HG02973 (cell line): Measurements from ENCODE around the gene TYW3.
A peak's percentile ranks its signal among the peaks of the same experiment; 100 is the strongest.

ENCODE experiments used
- ATAC-seq: cut with Tn5 transposase; IDR thresholded peaks from one replicate; pipeline ENCODE4 v1.9.1; 2021; ENCODE audit warnings: moderate library complexity; ENCODE audit not compliant: unreplicated experiment

TYW3 gene

DNA sequence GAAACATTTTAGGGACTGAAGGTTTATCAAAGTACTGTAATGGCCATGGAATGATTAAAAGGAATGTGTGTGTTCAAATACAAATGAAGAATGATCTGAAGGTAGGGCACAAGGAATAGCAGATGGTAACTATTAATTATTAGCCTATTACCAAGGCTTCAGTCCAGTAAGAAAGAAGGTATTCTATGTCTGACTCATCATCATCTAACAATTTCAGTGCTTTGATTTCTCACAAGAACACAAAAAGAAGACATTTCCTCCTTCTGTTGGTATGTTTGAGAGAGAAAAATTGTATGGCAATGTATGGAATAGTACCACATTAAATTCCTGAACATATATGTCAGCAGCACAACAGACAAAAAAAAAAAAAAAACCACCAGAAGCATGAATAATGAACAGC, 57.5 kb downstream of the TYW3 start:
- ATAC-seq = no peak

- ATAC-seq = no peak
These were observed 58.5 kb downstream of the TYW3 start for GRCh38 chr1:74791491-74791890.

GRCh38 chr1:74799119-74799657, 66.2 kb downstream of the TYW3 start:
- ATAC-seq = no peak

DNA sequence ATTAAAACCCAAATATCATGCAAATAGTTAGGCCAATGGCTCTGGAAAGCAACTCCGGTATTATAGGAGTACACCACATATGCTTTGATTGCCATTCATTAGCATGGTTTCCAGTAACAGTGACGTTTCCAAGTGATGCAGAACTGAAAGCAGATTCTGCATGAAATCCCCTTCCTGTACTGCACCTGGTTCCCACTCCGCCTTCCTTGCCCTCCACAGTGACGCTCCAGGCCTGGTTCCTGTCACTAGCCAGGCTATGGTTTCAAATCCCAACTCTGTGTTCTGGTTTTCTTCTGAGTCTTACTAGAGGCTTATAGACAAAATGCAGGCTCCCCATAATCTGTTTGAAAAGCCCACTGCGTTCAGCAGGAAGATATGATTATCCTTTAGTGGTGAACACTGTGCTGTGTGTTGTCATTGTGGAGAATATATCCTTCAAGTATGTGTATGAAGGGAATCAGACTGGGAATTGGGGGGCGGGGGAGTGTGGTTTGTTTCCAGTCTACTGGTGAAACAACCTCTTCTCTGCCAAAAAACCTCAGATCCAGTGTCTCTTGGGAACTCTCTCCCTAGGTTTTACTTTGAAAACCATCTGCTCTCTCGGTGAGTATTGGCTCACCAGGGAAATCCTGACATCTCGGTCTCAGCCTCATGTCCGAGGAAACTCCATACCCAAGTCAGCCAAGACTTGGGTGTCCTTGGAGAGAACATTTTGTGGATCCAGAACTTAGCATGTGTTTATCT, 78.7 kb downstream of the TYW3 start:
- ATAC-seq = peak; percentile 57

GRCh38 chr1:74812180-74812541, 79.2 kb downstream of the TYW3 start:
- peak; percentile 94 for ATAC-seq
